H1 (cell line): ENCODE data around the gene ZGRF1. TPM values are rescaled to one million over a fixed set of nuclear protein-coding genes. Genes with fewer than 3 reads are reported as not detected.

Experiments
- CTCF ChIA-PET: fragments of 300-600 bp; sonication (Branson Sonifier 250); formaldehyde crosslinking; loops from one replicate; lab custom pipeline; 2021; ENCODE audit not compliant: partially characterized antibody; lab: Charles Lee
- POLR2A ChIA-PET: fragments of 300-600 bp; sonication (Branson Sonifier 250); formaldehyde crosslinking; loops from one replicate; lab custom pipeline; 2021; ENCODE audit warnings: inconsistent platforms; ENCODE audit not compliant: partially characterized antibody; lab: Charles Lee
- DNase-seq, 2 experiments: peaks; one replicate each; pipeline versions ENCODE4 v3.0.0 to v3.0.0-alpha.2; 2010 to 2022; ENCODE audit warnings: low spot score in 2 of 2, low read depth in 1 of 2, mixed read lengths in 1 of 2
- FAIRE-seq: peaks from 2 replicates; lab custom pipeline; 2011; peaks lifted over from hg19 to GRCh38; lab: Jason Lieb, UNC
- H2AFZ ChIP-seq: 2 replicates; pipeline ENCODE4 v1.8.1; 2012; ENCODE audit warnings: low read length, inconsistent platforms
- H2AK5ac ChIP-seq: 2 replicates; pipeline ENCODE4 v1.6.1; 2013; ENCODE audit warnings: low read depth, low read length
- H2BK120ac ChIP-seq: replicated peaks from 2 replicates; pipeline ENCODE3; 2013; ENCODE audit warnings: low read depth, low read length, inconsistent platforms
- H2BK12ac ChIP-seq: 2 replicates; pipeline ENCODE4 v1.6.1; 2013; ENCODE audit warnings: low read depth, low read length
- H2BK15ac ChIP-seq: 2 replicates; pipeline ENCODE4 v1.6.1; 2013; ENCODE audit warnings: low read length
- H2BK20ac ChIP-seq: 2 replicates; pipeline ENCODE4 v1.6.1; 2013; ENCODE audit warnings: low read length
- H2BK5ac ChIP-seq: 2 replicates; pipeline ENCODE4 v1.6.1; 2013; ENCODE audit warnings: low read depth, low read length
- H3K14ac ChIP-seq: 2 replicates; pipeline ENCODE4 v1.6.1; 2013; ENCODE audit warnings: inconsistent platforms; ENCODE audit not compliant: insufficient read length
- H3K18ac ChIP-seq: 2 replicates; pipeline ENCODE4 v1.6.1; 2013; ENCODE audit warnings: low read length; ENCODE audit errors: extremely low read depth
- H3K23ac ChIP-seq: 2 replicates; pipeline ENCODE4 v1.6.1; 2013; ENCODE audit warnings: inconsistent platforms; ENCODE audit not compliant: insufficient read length
- H3K23me2 ChIP-seq: 2 replicates; pipeline ENCODE4 v1.6.1; 2013; ENCODE audit warnings: low read depth, low read length
- H3K27ac ChIP-seq: 2 replicates; pipeline ENCODE4 v1.6.1; 2011; ENCODE audit warnings: low read depth, low read length, inconsistent platforms
- H3K27me3 ChIP-seq, 4 experiments: replicated peaks in 1 of 4; 1 replicate in 1 of 4; 2 replicates in 3 of 4; pipeline versions ENCODE4 v1.6.1 to v1.8.1; 2011 to 2013; ENCODE audit warnings: low read length in 3 of 4, mild to moderate bottlenecking in 3 of 4, inconsistent platforms in 2 of 4, mixed read lengths in 2 of 4, moderate library complexity in 1 of 4; ENCODE audit not compliant: control insufficient read depth in 3 of 4, insufficient read depth in 3 of 4; ENCODE audit errors: extremely low read depth in 1 of 4
- H3K36me3 ChIP-seq, 4 experiments: 2 replicates each; pipeline versions ENCODE4 v1.6.1 to v1.8.1; 2011 to 2013; ENCODE audit warnings: mild to moderate bottlenecking in 4 of 4, low read length in 3 of 4, moderate library complexity in 2 of 4, control low read depth in 1 of 4, inconsistent platforms in 1 of 4; ENCODE audit not compliant: insufficient read depth in 4 of 4, control insufficient read depth in 2 of 4
- H3K4ac ChIP-seq: replicated peaks from 2 replicates; pipeline ENCODE3; 2013; ENCODE audit warnings: low read length, low read depth, mixed read lengths, inconsistent platforms; ENCODE audit not compliant: insufficient read length
- H3K4me1 ChIP-seq, 4 experiments: replicated peaks in 1 of 4; 1 replicate in 1 of 4; 2 replicates in 3 of 4; pipeline versions ENCODE4 v1.6.1 to v1.8.1; 2011 to 2013; ENCODE audit warnings: low read length in 3 of 4, inconsistent platforms in 2 of 4, mixed read lengths in 1 of 4; ENCODE audit not compliant: insufficient read depth in 4 of 4, control insufficient read depth in 3 of 4
- H3K4me2 ChIP-seq, 2 experiments: 2 replicates each; pipeline versions ENCODE4 v1.6.1 to v1.8.1; 2011 to 2013; ENCODE audit warnings: low read depth in 2 of 2, low read length in 2 of 2, control low read depth in 1 of 2, inconsistent platforms in 1 of 2, mild to moderate bottlenecking in 1 of 2; ENCODE audit not compliant: insufficient read depth in 1 of 2
- H3K4me3 ChIP-seq, 4 experiments: fragments of 200-600, 300-600 bp in 1 of 4; sonication (generic), shearing (Covaris generic), sonication (Bioruptor Twin) in 1 of 4; 2 replicates each; pipeline versions ENCODE4 v1.5.1 to v1.8.1; 2011 to 2016; ENCODE audit warnings: low read length in 4 of 4, low read depth in 3 of 4, control low read depth in 2 of 4, inconsistent platforms in 2 of 4, mild to moderate bottlenecking in 2 of 4, mixed read lengths in 1 of 4, moderate library complexity in 1 of 4; ENCODE audit not compliant: insufficient read depth in 2 of 4; ENCODE audit errors: extremely low read depth in 1 of 4
- H3K56ac ChIP-seq: replicated peaks from 2 replicates; pipeline ENCODE3; 2013; ENCODE audit warnings: low read depth, mild to moderate bottlenecking, mixed read lengths, low read length, inconsistent platforms; ENCODE audit not compliant: insufficient read length
- H3K79me1 ChIP-seq: 2 replicates; pipeline ENCODE4 v1.6.1; 2013; ENCODE audit warnings: low read depth, low read length, control low read depth
- H3K79me2 ChIP-seq, 2 experiments: 2 replicates each; pipeline versions ENCODE4 v1.6.1 to v1.8.1; 2012 to 2013; ENCODE audit warnings: low read length in 2 of 2, mild to moderate bottlenecking in 2 of 2, inconsistent platforms in 1 of 2; ENCODE audit not compliant: insufficient read depth in 2 of 2, control insufficient read depth in 1 of 2
- H3K9ac ChIP-seq, 4 experiments: replicated peaks in 1 of 4; 1 replicate in 1 of 4; 2 replicates in 3 of 4; pipeline versions ENCODE4 v1.6.1 to v1.8.1; 2011 to 2013; ENCODE audit warnings: low read depth in 3 of 4, low read length in 3 of 4, control low read depth in 2 of 4, mild to moderate bottlenecking in 2 of 4, moderate library complexity in 2 of 4, inconsistent platforms in 1 of 4; ENCODE audit errors: extremely low read depth in 1 of 4
- H3K9me3 ChIP-seq, 2 experiments: 2 replicates each; pipeline versions ENCODE4 v1.6.1 to v1.8.1; 2012 to 2013; ENCODE audit warnings: mild to moderate bottlenecking in 2 of 2, moderate library complexity in 2 of 2, control low read depth in 1 of 2, inconsistent platforms in 1 of 2, low read depth in 1 of 2, low read length in 1 of 2, mixed read lengths in 1 of 2; ENCODE audit not compliant: insufficient read depth in 2 of 2
- H4K20me1 ChIP-seq, 2 experiments: replicated peaks in 1 of 2; 2 replicates each; pipeline versions ENCODE3 to v1.8.1; 2011 to 2013; ENCODE audit warnings: inconsistent platforms in 2 of 2, low read length in 2 of 2, mild to moderate bottlenecking in 1 of 2; ENCODE audit not compliant: insufficient read depth in 2 of 2, control insufficient read depth in 1 of 2
- H4K5ac ChIP-seq: 2 replicates; pipeline ENCODE4 v1.6.1; 2013; ENCODE audit warnings: low read length, low read depth, mixed read lengths, inconsistent platforms; ENCODE audit not compliant: insufficient read length
- H4K8ac ChIP-seq: 2 replicates; pipeline ENCODE4 v1.8.0; 2013; ENCODE audit warnings: mild to moderate bottlenecking, moderate library complexity, low read length, inconsistent platforms; ENCODE audit not compliant: insufficient read depth; ENCODE audit errors: extremely low read depth
- H4K91ac ChIP-seq: replicated peaks from 2 replicates; pipeline ENCODE3; 2013; ENCODE audit warnings: low read length, mixed read lengths, inconsistent platforms; ENCODE audit not compliant: insufficient read length
- HDAC6 ChIP-seq: IDR thresholded peaks from one replicate; pipeline ENCODE4 v1.7.1; 2012; ENCODE audit warnings: low read depth, mild to moderate bottlenecking, inconsistent platforms, low read length, moderate library complexity
- WGBS, 2 experiments: shearing (Covaris generic) in 1 of 2; methylation state at CpG; one replicate each; pipeline versions ENCODE4 v1.1.6 to v1.1.7; 2013 to 2015; ENCODE audit warnings: low lambda C conversion rate in 2 of 2, mixed read lengths in 2 of 2, inconsistent platforms in 1 of 2, low coverage in 1 of 2, missing lambda C conversion rate in 1 of 2; ENCODE audit not compliant: insufficient replicate concordance in 2 of 2, insufficient coverage in 1 of 2, insufficient read length in 1 of 2; ENCODE audit errors: extremely low coverage in 1 of 2, missing lambda C conversion rate in 1 of 2; 5-methylcytosine and 5-hydroxymethylcytosine counted together
- polyA plus RNA-seq, 7 experiments: library from polyadenylated mRNA; depleted of rRNA in 3 of 7; stranded (reverse) in 5 of 7; unstranded in 2 of 7; fragments of >200 nt in 5 of 7; fragments of 200-250 nt in 2 of 7; gene quantifications; 1 replicate in 5 of 7; 2 replicates in 1 of 7; 4 replicates in 1 of 7; pipeline versions ENCODE4 v1.2.1 to v1.2.3, GENCODE V29; 2011 to 2013; ENCODE audit warnings: missing spikeins in 2 of 7, mixed read lengths in 2 of 7
- total RNA-seq: library from RNA; stranded (reverse); fragmentation: NEBNext Ultra II Directional; extraction: Animal tissue kit (Norgen Biotek cat#: 25700); gene quantifications from 2 replicates; pipeline ENCODE4 v1.2.1, GENCODE V29; 2021

ZGRF1 gene
- total and polyA plus RNA-seq, 2 of the 8 experiments (the other 6 are each of a cell fraction or from before 2014, with no cell fraction given) = 12.0 to 44.6 TPM

- no peak overlapping the region for H3K14ac ChIP-seq
- no peak overlapping the region for H2AK5ac ChIP-seq
- no peak overlapping the region for H3K23ac ChIP-seq
- H3K4me1 ChIP-seq = no peaks in the 10 kb centered on the region; a peak in 1 of 7 replicates
- no peak overlapping the region for H2AFZ ChIP-seq
- no peak overlapping the region for H3K18ac ChIP-seq
- H3K4me2 ChIP-seq = no peak overlapping the region
- no peak overlapping the region for H3K4me3 ChIP-seq
- no peak overlapping the region for H3K9ac ChIP-seq
- TF ChIP-seq HDAC6 = no peak
- WGBS, 2 experiments = 84% methylated on average over 5 of the region's 5 CpGs; no CpG with 5 or more reads in 1 of the 2 experiments
- H3K56ac ChIP-seq = no peak overlapping the region
- no peak overlapping the region for H3K27ac ChIP-seq
- H3K4ac ChIP-seq = no peak overlapping the region
- no peaks in the 10 kb centered on the region for H3K36me3 ChIP-seq
- no peak overlapping the region for H4K8ac ChIP-seq
- H2BK5ac ChIP-seq = no peak overlapping the region
- no peaks in the 10 kb centered on the region for H3K23me2 ChIP-seq
- DNase-seq = no peak
- ChIA-PET POLR2A (no interaction called here), CTCF (interaction anchor here (0.7 to 11.5 kb wide), 8 partner anchors 9 to 681 kb away, joined by 3 to 133 read pairs (median 4); no protein-coding TSS in a partner anchor)
- H4K20me1 ChIP-seq = no peaks in the 10 kb centered on the region
- no peak overlapping the region for H2BK12ac ChIP-seq
- H4K5ac ChIP-seq = no peak overlapping the region
- peaks cover 3 to 22% (median 15%) of the 10 kb centered on the region in 4 experiments for H3K27me3 ChIP-seq
- no peak overlapping the region for H2BK15ac ChIP-seq
- H3K9me3 ChIP-seq = no peaks in the 10 kb centered on the region
- no peaks in the 10 kb centered on the region for H3K79me1 ChIP-seq
- no peak for FAIRE-seq
- H2BK120ac ChIP-seq = no peak overlapping the region
- H2BK20ac ChIP-seq = no peak overlapping the region
- H4K91ac ChIP-seq = no peak overlapping the region
- H3K79me2 ChIP-seq = no peaks in the 10 kb centered on the region
Measured at GRCh38 chr4:112502871-112503270, 133.8 kb downstream of the ZGRF1 start.
